GM12875 (cell line): ENCODE measurements around the gene GRN.

ENCODE experiments used
- H3K4me3 ChIP-seq: one replicate; pipeline ENCODE4 v1.5.1; 2011; ENCODE audit warnings: low read depth, low read length, control low read depth
- TF ChIP-seq, protein P1 (sequence below): IDR thresholded peaks from 2 replicates; pipeline ENCODE4 v1.5.1; 2011; ENCODE audit warnings: low read depth, mild to moderate bottlenecking, control low read depth, inconsistent platforms, low read length, moderate library complexity, borderline replicate concordance; ENCODE audit not compliant: insufficient read depth

The GRN gene

DNA sequence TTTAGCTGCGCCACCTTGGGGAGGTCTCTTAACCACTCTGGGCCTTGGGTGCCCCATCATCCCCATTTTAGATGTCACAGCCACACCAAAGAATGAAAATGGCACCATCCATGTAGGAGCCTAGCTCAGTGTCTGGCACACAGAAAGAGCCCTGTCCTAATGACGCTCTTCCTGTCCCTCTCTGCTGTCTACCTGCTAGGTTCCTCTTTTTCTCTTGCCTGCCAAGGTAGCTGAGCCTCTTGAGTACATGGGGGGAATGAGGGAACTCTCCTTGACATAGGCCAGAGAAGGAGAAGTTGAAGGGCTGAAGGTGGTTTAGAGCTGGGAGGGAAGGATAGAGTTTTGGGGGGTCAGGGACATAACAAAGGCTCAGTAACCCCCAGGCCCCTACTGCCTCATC lies 34.9 kb upstream of the GRN start:
- TF ChIP-seq, protein P1, sequence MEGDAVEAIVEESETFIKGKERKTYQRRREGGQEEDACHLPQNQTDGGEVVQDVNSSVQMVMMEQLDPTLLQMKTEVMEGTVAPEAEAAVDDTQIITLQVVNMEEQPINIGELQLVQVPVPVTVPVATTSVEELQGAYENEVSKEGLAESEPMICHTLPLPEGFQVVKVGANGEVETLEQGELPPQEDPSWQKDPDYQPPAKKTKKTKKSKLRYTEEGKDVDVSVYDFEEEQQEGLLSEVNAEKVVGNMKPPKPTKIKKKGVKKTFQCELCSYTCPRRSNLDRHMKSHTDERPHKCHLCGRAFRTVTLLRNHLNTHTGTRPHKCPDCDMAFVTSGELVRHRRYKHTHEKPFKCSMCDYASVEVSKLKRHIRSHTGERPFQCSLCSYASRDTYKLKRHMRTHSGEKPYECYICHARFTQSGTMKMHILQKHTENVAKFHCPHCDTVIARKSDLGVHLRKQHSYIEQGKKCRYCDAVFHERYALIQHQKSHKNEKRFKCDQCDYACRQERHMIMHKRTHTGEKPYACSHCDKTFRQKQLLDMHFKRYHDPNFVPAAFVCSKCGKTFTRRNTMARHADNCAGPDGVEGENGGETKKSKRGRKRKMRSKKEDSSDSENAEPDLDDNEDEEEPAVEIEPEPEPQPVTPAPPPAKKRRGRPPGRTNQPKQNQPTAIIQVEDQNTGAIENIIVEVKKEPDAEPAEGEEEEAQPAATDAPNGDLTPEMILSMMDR = no peak

DNA sequence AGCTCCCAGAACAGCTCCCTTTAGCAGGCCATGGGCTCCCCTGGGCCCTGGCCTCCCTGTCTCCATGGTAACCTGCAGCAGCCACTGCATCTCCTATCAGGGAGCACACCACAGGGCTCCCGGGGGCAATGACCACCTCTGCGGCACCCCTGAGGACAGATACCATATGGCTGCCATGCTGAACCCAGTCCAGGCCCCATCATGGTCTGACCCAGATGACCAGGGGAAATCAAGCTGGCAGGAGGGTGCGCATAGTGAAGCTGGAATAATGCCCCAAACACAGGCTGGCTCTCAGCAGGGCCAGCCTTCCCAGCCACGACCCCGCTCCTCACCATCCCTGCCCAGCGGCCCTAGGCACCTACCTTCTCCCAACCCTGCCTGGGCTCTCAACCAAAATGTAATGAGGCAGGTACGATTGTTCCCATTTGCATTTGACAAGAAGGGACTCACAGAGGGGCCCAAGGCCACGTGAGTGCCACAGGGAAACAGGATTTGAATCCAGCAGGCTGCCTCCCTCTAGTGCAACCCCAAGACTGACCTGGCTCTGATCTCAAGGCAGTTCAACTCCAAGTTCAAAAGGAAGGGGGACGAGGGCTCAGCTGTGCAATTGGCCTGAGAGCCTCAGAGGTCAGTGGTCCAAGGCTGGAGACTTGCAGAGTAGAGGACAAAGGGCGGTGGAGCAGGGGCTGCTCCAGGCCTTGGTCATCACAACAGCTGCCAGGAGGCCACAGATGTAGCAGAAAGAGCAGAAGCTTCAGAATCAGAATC lies 34.3 kb upstream of the GRN start:
- no peak overlapping the region for H3K4me3 ChIP-seq
- TF ChIP-seq, protein P1 = no peak

More for the DNA sequence above, 34.9 kb upstream of the GRN start:
- no peak overlapping the region for H3K4me3 ChIP-seq

DNA sequence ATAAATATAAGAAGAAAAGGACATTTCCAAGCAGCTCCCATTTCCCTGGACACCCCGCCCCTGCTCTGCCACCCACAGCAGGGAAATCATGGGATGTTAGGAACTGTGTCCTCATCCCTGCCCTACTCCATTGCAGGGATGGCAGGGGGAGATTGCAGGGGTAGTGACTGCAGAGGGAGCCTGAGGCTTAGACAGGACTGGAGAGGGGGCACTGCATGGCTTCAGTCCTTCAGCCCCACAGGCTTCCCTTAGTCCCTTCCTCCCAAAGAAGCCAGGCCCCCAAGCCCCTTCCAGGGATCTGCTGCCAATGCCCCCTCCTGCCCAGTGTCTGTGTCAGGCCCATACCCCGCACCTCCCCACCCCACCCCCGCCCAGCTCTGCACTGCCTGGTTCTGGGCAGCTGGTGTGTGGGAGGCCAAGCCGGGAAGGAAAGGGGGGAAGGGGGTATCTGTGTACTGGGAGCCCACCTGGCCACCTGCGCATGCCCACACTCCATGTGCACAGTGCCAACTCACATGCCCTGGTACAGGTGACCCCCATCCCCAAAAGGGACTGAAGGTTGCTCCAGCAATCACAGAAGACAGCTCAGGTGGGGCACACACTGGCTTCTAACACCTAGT lies 33.4 kb upstream of the GRN start:
- H3K4me3 ChIP-seq = no peak overlapping the region
- TF ChIP-seq, protein P1 = no peak

DNA sequence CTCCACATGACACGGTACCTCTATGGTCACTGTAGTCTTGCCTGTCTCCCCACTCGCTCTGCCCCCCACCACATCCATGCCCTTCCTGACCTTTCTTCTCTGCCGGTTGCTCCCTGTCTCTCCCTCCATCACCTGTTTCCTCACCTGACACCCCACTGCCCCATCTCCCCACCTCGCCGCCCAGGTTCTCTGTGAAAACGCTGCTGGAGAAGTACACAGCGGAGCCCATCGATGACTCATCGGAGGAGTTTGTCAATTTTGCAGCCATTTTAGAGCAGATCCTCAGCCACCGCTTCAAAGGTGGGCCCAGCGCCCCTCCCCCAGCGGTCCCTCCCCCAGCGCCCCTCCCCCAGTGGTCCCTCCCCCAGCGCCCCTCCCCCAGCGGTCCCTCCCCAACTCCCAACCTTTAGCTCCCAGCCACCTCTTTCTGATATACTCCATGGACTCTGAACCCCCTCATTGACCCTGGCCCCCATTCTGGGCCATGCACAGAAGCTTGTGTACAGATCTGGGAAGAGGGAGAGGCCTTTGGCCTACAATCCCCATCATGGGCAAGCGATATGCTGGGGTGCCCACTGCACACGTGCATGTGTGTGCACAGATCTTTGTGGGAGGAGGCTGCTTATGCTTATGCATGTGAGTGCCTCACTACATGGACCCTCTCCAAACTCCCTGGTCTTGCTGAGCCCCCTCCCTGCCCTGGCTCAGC lies 32.6 kb upstream of the GRN start:
- no peak overlapping the region for H3K4me3 ChIP-seq
- TF ChIP-seq, protein P1 = no peak

DNA sequence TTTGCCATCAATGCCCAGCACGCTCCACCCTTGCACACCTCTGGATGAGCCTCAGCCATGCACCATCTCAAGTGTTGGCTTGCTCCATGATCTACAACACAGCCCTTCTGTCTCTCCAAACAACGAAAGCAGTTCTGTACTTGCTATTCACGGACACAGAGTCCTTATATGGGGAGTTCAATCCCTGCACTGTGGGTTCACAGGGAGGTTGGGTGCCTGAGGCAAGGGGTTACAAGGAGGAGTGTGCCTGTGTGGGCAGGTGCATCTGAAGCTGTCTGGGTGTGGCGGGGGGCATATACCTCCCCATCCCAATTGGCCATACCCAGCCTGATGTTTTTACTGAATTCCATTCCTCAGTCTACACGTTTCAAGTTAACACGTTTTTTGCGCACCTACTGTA lies 31.1 kb upstream of the GRN start:
- TF ChIP-seq, protein P1 = no peak
- no peak overlapping the region for H3K4me3 ChIP-seq

DNA sequence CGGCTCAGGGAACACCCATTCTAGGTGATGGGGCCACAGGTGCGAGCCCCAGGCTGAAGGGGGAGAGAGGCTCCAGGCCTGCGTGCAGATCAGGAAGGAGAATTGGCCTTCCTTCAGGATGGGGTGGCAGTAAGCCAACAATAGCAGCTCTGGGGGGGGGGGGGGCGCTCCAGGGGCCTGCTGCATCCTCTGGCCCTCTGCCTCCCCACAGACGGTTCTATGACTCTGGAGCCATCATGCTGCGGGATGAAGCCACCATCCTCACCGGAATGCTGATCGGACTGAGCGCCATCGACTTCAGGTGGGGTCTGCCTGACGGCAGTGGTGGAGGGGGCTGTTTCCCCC lies 30.6 kb upstream of the GRN start:
- TF ChIP-seq, protein P1 = no peak
- no peak overlapping the region for H3K4me3 ChIP-seq
